ENCODE data around the gene ARHGAP31.

- TF ChIP-seq SUZ12 (IDR thresholded peaks at IDR 0.05) = no peak
- TF ChIP-seq ZNF384 (IDR thresholded peaks at IDR 0.05) = no peak
- TF ChIP-seq FOXA1 (IDR thresholded peaks at IDR 0.05) = no peak
- no peak for TF ChIP-seq CTBP1 (IDR thresholded peaks at IDR 0.05; ENCODE audit: borderline replicate concordance)
- peak; percentile 78 for TF ChIP-seq ELF4 (IDR thresholded peaks at IDR 0.05)
- no peak for TF ChIP-seq NFRKB (IDR thresholded peaks at IDR 0.05)
- TF ChIP-seq SP1 (IDR thresholded peaks at IDR 0.05) = no peak
- no peak for TF ChIP-seq FOXK2 (IDR thresholded peaks at IDR 0.05)
- TF ChIP-seq FOXM1 (IDR thresholded peaks at IDR 0.05; ENCODE audit: borderline replicate concordance) = no peak
- TF ChIP-seq TARDBP (IDR thresholded peaks at IDR 0.05) = no peak
- TF ChIP-seq BHLHE40 (IDR thresholded peaks at IDR 0.05; ENCODE audit: borderline replicate concordance) = no peak
- TF ChIP-seq L3MBTL2 (conservative IDR thresholded peaks at IDR 0.05) = peak; percentile 37
- no peak for TF ChIP-seq LEF1 (IDR thresholded peaks at IDR 0.05; ENCODE audit: borderline replicate concordance)
- TF ChIP-seq PKNOX1 (IDR thresholded peaks at IDR 0.05) = no peak
Observed at GRCh38 chr3:119463171-119464169, 169.3 kb downstream of the ARHGAP31 start, which contains the start of gene TMEM39A.

Measured in HEK293T (cell line).